PFSK-1 (cell line): Measurements from ENCODE around the gene PASK.

Experiments
- FOXP2 ChIP-seq: optimal IDR thresholded peaks from 2 replicates; pipeline ENCODE3; 2011; ENCODE audit warnings: borderline replicate concordance, control low read depth, inconsistent platforms; ENCODE audit not compliant: insufficient read depth; ENCODE audit errors: extremely low read length, extremely low read depth
- POLR2AphosphoS5 ChIP-seq: IDR thresholded peaks from 2 replicates; pipeline ENCODE4 v1.6.1; 2012; ENCODE audit warnings: low read depth, mild to moderate bottlenecking, control low read depth, low read length, moderate library complexity
- SIN3A ChIP-seq: IDR thresholded peaks from 2 replicates; pipeline ENCODE4 v1.6.1; 2012; ENCODE audit warnings: mild to moderate bottlenecking, low read length, moderate library complexity, borderline replicate concordance; ENCODE audit not compliant: insufficient read depth
- TAF1 ChIP-seq: IDR thresholded peaks from 2 replicates; pipeline ENCODE4 v1.6.1; 2012; ENCODE audit warnings: low read length, control low read depth, borderline replicate concordance; ENCODE audit not compliant: insufficient read depth
- TF ChIP-seq, protein P1 (sequence below), 2 experiments: IDR thresholded peaks; 2 replicates each; pipeline versions ENCODE4 v1.6.1 to v1.8.0; 2011 to 2012; ENCODE audit warnings: low read depth in 2 of 2, low read length in 2 of 2, control low read depth in 1 of 2, inconsistent platforms in 1 of 2, mild to moderate bottlenecking in 1 of 2, moderate library complexity in 1 of 2; ENCODE audit not compliant: insufficient read depth in 1 of 2

PASK gene

DNA sequence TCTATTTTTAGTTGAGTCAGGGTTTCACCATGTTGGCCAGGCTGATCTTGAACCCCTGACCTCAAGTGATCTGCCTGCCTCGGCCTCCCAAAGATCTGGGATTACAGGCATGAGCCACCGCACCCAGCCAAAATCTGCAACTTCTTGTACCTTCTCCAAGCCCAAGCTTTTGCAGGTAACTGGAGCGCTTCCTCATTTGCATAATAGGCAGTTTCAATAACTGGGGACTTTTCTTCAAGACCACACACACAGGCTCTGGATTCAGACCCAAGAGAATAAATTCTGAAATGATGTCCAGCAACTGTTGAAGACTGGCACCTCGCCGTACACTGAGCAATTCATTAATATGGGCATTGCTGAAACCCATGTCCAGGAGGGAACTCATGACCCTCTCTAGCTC is 50.0 kb downstream of the PASK start:
- no peak for TF ChIP-seq TAF1
- TF ChIP-seq, protein P1, sequence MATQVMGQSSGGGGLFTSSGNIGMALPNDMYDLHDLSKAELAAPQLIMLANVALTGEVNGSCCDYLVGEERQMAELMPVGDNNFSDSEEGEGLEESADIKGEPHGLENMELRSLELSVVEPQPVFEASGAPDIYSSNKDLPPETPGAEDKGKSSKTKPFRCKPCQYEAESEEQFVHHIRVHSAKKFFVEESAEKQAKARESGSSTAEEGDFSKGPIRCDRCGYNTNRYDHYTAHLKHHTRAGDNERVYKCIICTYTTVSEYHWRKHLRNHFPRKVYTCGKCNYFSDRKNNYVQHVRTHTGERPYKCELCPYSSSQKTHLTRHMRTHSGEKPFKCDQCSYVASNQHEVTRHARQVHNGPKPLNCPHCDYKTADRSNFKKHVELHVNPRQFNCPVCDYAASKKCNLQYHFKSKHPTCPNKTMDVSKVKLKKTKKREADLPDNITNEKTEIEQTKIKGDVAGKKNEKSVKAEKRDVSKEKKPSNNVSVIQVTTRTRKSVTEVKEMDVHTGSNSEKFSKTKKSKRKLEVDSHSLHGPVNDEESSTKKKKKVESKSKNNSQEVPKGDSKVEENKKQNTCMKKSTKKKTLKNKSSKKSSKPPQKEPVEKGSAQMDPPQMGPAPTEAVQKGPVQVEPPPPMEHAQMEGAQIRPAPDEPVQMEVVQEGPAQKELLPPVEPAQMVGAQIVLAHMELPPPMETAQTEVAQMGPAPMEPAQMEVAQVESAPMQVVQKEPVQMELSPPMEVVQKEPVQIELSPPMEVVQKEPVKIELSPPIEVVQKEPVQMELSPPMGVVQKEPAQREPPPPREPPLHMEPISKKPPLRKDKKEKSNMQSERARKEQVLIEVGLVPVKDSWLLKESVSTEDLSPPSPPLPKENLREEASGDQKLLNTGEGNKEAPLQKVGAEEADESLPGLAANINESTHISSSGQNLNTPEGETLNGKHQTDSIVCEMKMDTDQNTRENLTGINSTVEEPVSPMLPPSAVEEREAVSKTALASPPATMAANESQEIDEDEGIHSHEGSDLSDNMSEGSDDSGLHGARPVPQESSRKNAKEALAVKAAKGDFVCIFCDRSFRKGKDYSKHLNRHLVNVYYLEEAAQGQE (IDR thresholded peaks at IDR 0.05; ENCODE audit: insufficient read depth in 1 of 2, low read depth in 2 of 2, low read length in 2 of 2): no peak
- no peak for TF ChIP-seq POLR2AphosphoS5
- TF ChIP-seq SIN3A: no peak
- no peak for TF ChIP-seq FOXP2

DNA sequence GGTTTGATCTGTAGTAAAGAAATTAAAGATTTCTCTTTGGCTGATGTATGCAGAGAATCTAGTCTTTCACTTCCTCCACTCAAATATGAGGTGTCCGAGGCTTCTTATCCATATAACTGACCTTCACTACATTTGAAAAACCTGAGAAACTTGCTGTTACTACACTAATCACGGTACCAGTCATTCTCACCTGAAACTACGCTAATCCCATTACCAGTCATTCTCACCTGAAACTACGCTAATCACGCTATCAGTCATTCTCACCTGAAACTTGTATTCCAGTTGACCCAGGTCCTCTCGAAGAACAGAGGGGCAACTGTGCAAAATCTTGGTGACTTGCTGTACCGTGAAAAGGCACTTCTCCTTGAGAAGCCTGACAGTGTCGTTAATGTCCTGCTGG is 52.3 kb downstream of the PASK start:
- TF ChIP-seq POLR2AphosphoS5 (no peak), TAF1 (no peak), SIN3A (no peak), FOXP2 (no peak)
- TF ChIP-seq, protein P1 (IDR thresholded peaks at IDR 0.05; ENCODE audit: insufficient read depth in 1 of 2, low read depth in 2 of 2, low read length in 2 of 2): no peak

DNA sequence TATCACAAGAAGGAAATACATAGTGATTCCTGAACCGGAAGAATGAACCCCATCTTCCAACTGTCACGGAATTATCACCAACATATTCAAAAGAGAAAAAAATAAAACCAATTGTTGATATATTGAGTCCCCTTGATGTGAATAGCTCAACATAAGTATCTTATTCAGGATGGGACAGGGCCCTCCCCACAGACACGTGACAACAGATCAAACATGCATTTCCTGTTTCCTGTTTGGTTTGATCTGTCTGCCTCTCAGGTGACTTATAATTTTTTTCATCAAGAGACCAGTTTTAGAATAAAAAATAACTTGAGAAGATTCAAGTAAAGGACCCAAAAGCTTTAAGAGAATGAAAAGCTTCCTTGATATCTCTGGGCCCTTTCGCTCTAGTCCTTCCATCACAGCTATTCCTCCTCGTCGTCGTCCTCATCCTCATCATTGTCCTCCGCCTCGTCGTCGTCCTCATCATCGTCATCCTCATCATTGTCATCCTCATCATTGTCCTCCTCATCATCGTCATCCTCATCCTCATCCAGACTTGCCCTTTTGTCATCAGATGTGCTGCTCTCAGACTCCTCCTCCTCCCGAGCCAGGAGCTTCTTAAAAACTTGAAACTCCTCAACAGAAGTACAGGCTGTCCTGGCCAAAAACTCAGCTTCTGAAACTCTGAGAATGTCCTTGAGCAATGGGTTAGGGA is 53.5 kb downstream of the PASK start:
- TF ChIP-seq POLR2AphosphoS5 (no peak), TAF1 (no peak), SIN3A (no peak), FOXP2 (no peak)
- TF ChIP-seq, protein P1 (IDR thresholded peaks at IDR 0.05; ENCODE audit: insufficient read depth in 1 of 2, low read depth in 2 of 2, low read length in 2 of 2): no peak

DNA sequence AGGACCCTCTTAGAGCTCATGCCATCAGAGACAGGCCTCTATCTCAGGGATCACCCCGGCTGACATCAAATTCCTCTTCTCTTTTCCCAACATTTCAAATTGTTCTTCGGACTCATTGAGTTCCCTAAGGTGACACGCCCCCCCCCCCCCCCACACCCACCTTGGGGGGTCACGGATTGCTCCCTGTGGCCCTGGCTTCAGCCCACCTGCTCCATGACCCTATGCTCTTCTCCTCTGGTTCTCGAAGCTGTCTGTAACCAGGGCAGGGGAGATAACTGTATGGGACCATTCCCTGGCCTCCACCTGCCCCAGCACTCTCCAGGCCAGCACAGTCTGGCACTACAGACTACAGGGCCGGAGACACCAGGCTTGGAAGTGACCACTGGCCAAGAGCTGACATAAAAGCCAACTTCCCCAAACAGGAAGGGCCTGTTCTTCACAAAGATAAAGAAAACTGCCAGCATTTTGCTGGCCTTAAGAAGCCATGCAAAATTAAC is 54.3 kb downstream of the PASK start:
- TF ChIP-seq FOXP2 (no peak), POLR2AphosphoS5 (no peak), TAF1 (no peak)
- TF ChIP-seq, protein P1 (IDR thresholded peaks at IDR 0.05; ENCODE audit: insufficient read depth in 1 of 2, low read depth in 2 of 2, low read length in 2 of 2): no peak
